Measurements from ENCODE around the gene APMAP. TPM values are rescaled to one million over a fixed set of nuclear protein-coding genes. Genes with fewer than 3 reads are reported as not detected.

The APMAP gene, protein sequence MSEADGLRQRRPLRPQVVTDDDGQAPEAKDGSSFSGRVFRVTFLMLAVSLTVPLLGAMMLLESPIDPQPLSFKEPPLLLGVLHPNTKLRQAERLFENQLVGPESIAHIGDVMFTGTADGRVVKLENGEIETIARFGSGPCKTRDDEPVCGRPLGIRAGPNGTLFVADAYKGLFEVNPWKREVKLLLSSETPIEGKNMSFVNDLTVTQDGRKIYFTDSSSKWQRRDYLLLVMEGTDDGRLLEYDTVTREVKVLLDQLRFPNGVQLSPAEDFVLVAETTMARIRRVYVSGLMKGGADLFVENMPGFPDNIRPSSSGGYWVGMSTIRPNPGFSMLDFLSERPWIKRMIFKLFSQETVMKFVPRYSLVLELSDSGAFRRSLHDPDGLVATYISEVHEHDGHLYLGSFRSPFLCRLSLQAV
- total RNA-seq (2022; extraction: Qiagen RNA extraction; ENCODE audit: low read depth) = 145 to 179 TPM (median 170 TPM) in 5 replicates

DNA sequence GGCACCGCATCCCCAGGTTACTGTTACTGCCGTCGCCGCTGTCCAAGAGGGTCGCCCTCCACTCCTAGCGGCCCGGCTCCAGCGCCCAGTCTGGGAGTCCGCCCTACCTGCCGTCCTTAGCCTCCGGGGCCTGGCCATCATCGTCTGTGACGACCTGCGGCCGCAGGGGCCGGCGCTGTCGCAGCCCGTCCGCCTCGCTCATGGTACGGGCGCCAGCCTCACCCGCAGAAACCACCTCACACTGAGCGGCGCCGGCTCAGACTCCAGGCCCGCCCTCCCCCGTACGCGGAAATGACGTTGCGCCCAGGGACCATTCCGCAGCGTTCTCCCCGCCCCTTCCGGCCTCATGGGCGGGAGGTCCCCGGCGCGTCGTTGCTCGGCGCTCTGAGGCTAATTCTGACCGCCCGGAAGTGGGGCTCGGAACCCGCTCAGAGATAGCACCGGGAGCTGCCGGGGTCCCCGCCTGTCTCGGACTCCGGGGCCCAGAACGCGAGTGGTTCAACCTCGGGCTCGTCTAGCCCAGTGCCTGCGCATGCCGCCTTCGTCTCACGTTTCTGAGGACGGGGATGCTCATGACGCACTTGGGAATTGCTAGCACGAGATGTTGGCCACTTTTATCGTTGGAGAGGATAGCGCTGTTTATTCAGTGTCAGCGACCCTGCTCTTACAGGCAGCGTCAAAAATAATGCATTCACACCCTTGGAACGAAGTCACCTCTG is at the start of gene APMAP:
Gene APMAP, minus strand, starts transcription at position 265 of the 719 bp plus-strand sequence. Its CDS starts 63 bp downstream, at position 202.

DNA sequence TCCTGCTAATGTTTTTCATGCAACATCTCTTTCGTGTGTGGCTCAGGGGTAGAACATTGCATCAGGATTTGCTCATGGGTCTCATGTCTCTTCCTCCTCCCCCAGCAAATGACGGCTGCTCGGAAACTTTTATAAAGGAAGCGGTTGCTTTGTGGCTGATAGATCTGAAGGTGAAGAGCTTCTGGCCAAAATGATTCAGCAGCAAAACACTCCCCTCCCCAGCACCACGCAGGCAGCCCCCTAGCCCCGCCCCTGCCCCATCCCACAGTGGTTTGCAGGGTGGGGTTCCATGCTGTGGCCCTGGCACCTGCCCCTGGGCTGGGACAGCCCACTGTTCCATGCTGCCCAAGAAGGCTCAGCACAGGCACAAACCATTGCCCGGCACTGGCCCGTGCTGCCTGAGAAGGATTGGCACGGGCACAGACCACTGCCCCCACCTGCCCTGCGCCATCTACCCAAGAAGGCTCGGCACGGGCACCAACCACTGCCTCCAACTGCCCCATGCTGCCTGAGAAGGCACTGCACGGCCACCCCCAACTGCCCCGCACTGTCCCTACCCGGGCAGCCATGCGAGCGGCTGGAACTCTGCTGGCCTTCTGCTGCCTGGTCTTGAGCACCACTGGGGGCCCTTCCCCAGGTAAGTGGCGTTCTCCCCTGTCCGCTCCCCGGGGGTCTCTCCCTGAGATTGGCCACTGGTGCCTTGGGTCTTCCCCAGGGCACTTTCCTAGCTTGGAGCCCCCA is 43.4 kb downstream of the APMAP start, which contains the start of gene CST7:
Gene CST7, plus strand, starts transcription at position 331 of the 741 bp plus-strand sequence. Its CDS starts 237 bp downstream, at position 568.

Other genes with a start within 250 kb of the APMAP start
- gene CST7, start 43.5 kb downstream of the APMAP start, total RNA-seq (2022; extraction: Qiagen RNA extraction; ENCODE audit: low read depth) = not detected in 5 replicates
- 8.2 to 16.0 TPM (median 15.3 TPM) in 5 replicates for gene ACSS1, start 65.4 kb upstream of the APMAP start, total RNA-seq (2022; extraction: Qiagen RNA extraction; ENCODE audit: low read depth)
- gene VSX1, start 89.4 kb upstream of the APMAP start, total RNA-seq (2022; extraction: Qiagen RNA extraction; ENCODE audit: low read depth) = 0.89 to 1.2 TPM (median 1.0 TPM) in 5 replicates
- gene ENTPD6, start 203.0 kb upstream of the APMAP start, total RNA-seq (2022; extraction: Qiagen RNA extraction; ENCODE audit: low read depth) = 95.6 to 175 TPM (median 153 TPM) in 5 replicates